GM18909 (cell line): Measurements from ENCODE around the gene BSND.
"Not testable (repeated sequence)": the region's sequence is repeated elsewhere in the genome, so short reads cannot be mapped to it uniquely, and the experiment has no call there.

Experiments
- ATAC-seq: cut with Tn5 transposase; IDR thresholded peaks from one replicate; pipeline ENCODE4 v1.9.1; 2021; ENCODE audit warnings: mild to moderate bottlenecking; ENCODE audit not compliant: unreplicated experiment, poor library complexity

The BSND gene

DNA sequence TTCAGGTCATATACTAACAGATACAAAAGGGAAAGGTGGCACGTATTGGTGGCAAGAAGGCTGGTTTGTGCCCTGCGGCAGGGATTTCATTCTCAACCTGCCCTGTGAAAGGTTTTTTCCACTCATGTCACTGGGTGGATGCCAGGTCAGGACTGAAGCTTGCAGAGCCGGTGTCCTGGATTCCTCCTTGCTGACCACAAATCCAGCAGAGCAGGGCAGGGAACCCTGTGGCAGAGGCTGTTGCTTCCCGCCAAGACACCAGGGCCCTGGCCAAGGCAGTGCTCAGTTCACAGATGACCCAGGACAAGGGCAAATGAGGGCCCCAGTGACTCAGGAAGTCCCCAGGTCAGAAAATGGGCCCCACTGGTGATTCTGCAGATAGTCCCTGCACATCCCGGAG, 16.4 kb downstream of the BSND start:
- ATAC-seq = no peak

GRCh38 chr1:55015731-55016620, 17.2 kb downstream of the BSND start:
- ATAC-seq = no peak

- ATAC-seq = no peak
Measured at GRCh38 chr1:55018395-55018794, 19.7 kb downstream of the BSND start.

DNA sequence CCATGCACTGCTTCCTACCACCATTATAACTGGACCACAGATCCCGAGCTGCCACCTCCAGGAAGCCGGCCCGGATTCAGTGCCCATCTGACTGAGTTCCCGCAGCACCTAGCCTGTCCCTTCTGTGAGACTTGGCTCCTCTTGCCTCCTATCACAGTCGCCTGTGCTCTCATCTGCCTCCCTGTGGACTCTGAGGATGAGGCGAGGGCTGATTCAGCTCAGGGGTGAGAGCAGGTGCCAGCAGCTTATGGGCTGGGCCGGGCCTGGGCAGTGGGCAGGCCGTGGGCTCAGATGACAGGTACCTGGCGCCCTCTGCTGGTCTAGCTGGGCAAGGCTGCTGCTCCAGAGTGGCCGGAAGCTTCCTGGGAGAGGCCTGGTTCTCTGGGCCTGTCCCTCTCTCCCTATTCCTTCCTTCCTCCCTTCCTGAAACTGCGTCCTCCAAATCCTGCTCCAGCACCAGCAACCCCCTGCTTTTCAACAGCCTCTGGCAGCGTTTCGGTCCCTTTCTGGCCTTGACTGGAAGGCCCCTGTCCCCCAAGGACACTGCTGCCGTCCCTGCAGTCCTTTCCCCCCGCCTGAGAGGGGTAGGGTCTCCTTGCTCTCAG, 23.3 kb downstream of the BSND start:
- ATAC-seq = peak; percentile 89

DNA sequence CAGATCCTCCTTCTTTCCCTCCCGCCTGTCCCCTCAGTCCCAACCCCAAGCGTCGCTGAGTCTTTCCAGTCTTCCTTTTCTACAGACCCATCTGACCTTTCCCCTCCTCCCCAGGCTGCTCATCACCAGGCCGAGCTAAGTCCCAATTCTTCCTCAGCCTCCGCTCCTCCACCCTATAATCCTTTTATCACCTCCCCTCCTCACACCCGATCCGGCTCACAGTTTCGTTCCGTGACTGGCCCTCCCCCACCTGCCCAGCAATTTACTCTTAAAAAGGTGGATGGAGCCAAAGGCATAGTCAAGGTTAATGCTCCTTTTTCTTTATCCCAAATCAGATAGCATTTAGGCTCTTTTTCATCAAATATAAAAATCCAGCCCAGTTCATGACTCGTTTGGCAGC, 25.4 kb downstream of the BSND start:
- ATAC-seq = not testable (repeated sequence)

- ATAC-seq = not testable (repeated sequence)
Measured at GRCh38 chr1:55026682-55027081, 27.9 kb downstream of the BSND start.

GRCh38 chr1:55031098-55031497, 32.4 kb downstream of the BSND start:
- not testable (repeated sequence) for ATAC-seq

- ATAC-seq = no peak
Measured at GRCh38 chr1:55033265-55033614, 34.5 kb downstream of the BSND start.

GRCh38 chr1:55034476-55035133, 35.9 kb downstream of the BSND start:
- no peak for ATAC-seq

DNA sequence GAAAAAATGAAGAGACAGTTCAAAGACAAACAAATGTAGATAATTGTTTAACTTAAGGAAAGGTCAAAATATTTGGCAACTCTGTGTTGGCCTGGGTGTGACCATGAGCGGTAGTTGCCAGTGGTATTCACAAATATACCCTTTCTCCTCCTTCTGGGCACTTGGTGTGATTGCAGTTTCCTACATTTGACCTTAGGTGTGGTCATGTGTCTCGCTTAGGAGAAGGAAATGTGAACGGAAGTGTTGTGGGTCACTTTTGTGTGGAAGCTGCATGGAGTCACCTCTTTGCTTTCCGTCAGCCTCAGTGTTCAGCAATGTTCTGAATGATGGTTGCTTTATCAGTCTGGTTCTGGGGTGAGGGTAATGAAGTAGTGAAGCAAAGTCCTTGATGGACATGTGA, 37.2 kb downstream of the BSND start:
- no peak for ATAC-seq

- ATAC-seq = no peak
Measured at GRCh38 chr1:55037733-55038551, 39.2 kb downstream of the BSND start.

DNA sequence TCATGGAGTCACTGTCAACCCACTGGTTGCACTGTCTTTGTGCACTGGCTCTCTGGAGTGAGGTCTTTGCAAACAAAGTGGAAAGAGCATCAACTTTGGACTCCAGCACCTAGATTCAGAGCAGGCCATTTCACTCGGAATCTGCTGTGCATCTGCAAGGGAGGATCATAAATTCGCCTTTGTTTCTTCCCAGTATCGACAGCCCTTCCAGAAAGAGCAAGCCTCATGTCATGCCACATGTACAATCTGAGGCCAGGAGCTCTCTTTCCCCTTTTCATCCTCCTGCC, 39.8 kb downstream of the BSND start:
- ATAC-seq = no peak

DNA sequence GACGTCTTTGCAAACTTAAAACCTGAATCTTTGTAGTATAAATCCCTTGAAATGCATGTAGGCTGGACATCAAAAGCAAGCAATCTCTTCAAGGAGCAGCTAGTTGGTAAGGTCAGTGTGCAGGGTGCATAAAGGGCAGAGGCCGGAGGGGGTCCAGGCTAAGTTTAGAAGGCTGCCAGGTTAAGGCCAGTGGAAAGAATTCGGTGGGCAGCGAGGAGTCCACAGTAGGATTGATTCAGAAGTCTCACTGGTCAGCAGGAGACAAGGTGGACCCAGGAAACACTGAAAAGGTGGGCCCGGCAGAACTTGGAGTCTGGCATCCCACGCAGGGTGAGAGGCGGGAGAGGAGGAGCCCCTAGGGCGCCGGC, 40.2 kb downstream of the BSND start:
- no peak for ATAC-seq

DNA sequence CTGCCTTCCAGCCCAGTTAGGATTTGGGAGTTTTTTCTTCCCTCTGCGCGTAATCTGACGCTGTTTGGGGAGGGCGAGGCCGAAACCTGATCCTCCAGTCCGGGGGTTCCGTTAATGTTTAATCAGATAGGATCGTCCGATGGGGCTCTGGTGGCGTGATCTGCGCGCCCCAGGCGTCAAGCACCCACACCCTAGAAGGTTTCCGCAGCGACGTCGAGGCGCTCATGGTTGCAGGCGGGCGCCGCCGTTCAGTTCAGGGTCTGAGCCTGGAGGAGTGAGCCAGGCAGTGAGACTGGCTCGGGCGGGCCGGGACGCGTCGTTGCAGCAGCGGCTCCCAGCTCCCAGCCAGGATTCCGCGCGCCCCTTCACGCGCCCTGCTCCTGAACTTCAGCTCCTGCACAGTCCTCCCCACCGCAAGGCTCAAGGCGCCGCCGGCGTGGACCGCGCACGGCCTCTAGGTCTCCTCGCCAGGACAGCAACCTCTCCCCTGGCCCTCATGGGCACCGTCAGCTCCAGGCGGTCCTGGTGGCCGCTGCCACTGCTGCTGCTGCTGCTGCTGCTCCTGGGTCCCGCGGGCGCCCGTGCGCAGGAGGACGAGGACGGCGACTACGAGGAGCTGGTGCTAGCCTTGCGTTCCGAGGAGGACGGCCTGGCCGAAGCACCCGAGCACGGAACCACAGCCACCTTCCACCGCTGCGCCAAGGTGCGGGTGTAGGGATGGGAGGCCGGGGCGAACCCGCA, 40.8 kb downstream of the BSND start, which contains the start of gene PCSK9:
Gene PCSK9, plus strand, starts transcription at position 207 of the 741 bp plus-strand sequence. Its CDS starts 290 bp downstream, at position 497.
- ATAC-seq = no peak

- no peak for ATAC-seq
Measured at GRCh38 chr1:55040083-55040932, 41.6 kb downstream of the BSND start.

GRCh38 chr1:55040933-55041494, 42.3 kb downstream of the BSND start:
- ATAC-seq = no peak

GRCh38 chr1:55041613-55042012, 42.9 kb downstream of the BSND start:
- ATAC-seq = no peak

DNA sequence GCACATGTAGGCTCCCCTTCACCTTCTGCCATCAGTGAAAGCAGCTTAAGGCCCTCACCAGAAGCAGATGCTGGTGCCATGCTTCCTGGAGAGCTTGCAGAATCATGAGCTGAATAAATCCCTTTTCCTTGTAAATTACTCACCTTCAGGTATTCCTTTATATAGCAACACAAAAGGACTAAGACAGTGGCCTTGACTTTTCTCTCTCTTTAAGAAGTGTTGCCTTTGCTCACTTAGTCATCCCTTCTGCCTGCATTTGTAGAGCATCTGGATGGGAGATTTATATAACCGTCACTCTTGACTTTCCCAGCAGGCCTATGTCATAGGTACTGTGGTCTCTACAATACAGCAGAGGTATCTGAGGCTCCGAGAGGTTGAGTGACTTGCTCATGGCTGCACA, 44.3 kb downstream of the BSND start:
- ATAC-seq = no peak

DNA sequence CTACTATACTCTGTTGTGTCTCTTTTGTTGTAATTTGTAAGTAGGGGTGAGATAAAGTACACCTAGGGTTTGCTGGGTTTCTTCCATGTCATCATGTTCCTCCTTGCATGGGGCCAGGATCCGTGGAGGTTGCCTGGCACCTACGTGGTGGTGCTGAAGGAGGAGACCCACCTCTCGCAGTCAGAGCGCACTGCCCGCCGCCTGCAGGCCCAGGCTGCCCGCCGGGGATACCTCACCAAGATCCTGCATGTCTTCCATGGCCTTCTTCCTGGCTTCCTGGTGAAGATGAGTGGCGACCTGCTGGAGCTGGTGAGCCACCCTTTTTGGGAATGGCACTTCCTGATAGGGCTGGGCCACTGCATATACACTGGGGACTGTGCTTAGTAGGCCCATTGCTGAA, 45.0 kb downstream of the BSND start:
- no peak for ATAC-seq
